SK-N-SH treated with all-trans-retinoic acid at 6 μM for 48 hours (cell line): ENCODE data around the gene TNFRSF1B.

Source experiments
- ATAC-seq: fragments of 200-7000 bp; cut with Tn5 transposase; 3 replicates; pipeline ENCODE4 v1.9.1; 2020; ENCODE audit warnings: mild to moderate bottlenecking, moderate library complexity
- ARNTL ChIP-seq: fragments of 450-650 bp; formaldehyde crosslinking; IDR thresholded peaks from 2 replicates; pipeline ENCODE4 v1.5.0; 2020; ENCODE audit warnings: low read depth, mild to moderate bottlenecking, moderate library complexity, borderline replicate concordance
- BACH2 ChIP-seq: fragments of 250-450 bp; sonication (Bioruptor Pico); IDR thresholded peaks from 2 replicates; pipeline ENCODE4 v1.9.0; 2021; ENCODE audit warnings: mild to moderate bottlenecking, borderline replicate concordance
- CSDC2 ChIP-seq: fragments of 250-450 bp; sonication (Bioruptor Pico); IDR thresholded peaks from 2 replicates; pipeline ENCODE4 v1.5.0; 2020; ENCODE audit warnings: mild to moderate bottlenecking, moderate library complexity
- ESRRG ChIP-seq: fragments of 250-450 bp; sonication (Bioruptor Pico); IDR thresholded peaks from 2 replicates; pipeline ENCODE4 v1.6.1; 2021; ENCODE audit warnings: mild to moderate bottlenecking
- GLIS3 ChIP-seq: fragments of 250-450 bp; sonication (Bioruptor Pico); IDR thresholded peaks from 2 replicates; pipeline ENCODE4 v1.5.0; 2020; ENCODE audit warnings: mild to moderate bottlenecking, moderate library complexity
- ISL1 ChIP-seq: fragments of 250-450 bp; sonication (Bioruptor Pico); IDR thresholded peaks from 2 replicates; pipeline ENCODE4 v2.1.2; 2022; ENCODE audit warnings: mild to moderate bottlenecking, moderate library complexity
- OSR1 ChIP-seq: fragments of 250-450 bp; sonication (Bioruptor Pico); IDR thresholded peaks from 2 replicates; pipeline ENCODE4 v1.8.0; 2022; ENCODE audit warnings: moderate library complexity, mild to moderate bottlenecking, inconsistent platforms
- PPARA ChIP-seq: fragments of 250-450 bp; sonication (Bioruptor Pico); IDR thresholded peaks from 2 replicates; pipeline ENCODE4 v1.5.0; 2020; ENCODE audit warnings: mild to moderate bottlenecking, borderline replicate concordance
- RARB ChIP-seq: fragments of 250-450 bp; sonication (Bioruptor Pico); IDR thresholded peaks from 2 replicates; pipeline ENCODE4 v1.8.0; 2021; ENCODE audit warnings: mild to moderate bottlenecking, moderate library complexity
- SNAI2 ChIP-seq: fragments of 250-450 bp; sonication (Bioruptor Pico); IDR thresholded peaks from 2 replicates; pipeline ENCODE4 v1.5.0; 2020; ENCODE audit warnings: mild to moderate bottlenecking, moderate library complexity
- TCF4 ChIP-seq: fragments of 250-450 bp; sonication (Bioruptor Pico); IDR thresholded peaks from 2 replicates; pipeline ENCODE4 v1.8.0; 2021; ENCODE audit warnings: mild to moderate bottlenecking, moderate library complexity, borderline replicate concordance
- ZC3H10 ChIP-seq: fragments of 250-450 bp; sonication (Bioruptor Pico); IDR thresholded peaks from 2 replicates; pipeline ENCODE4 v1.5.1; 2021; ENCODE audit warnings: mild to moderate bottlenecking, moderate library complexity
- ZFP3 ChIP-seq: fragments of 250-450 bp; sonication (Bioruptor Pico); IDR thresholded peaks from 2 replicates; pipeline ENCODE4 v1.5.0; 2020; ENCODE audit warnings: mild to moderate bottlenecking, moderate library complexity
- ZFP30 ChIP-seq: fragments of 450-650 bp; formaldehyde crosslinking; IDR thresholded peaks from 2 replicates; pipeline ENCODE4 v1.5.0; 2022; ENCODE audit warnings: mild to moderate bottlenecking, moderate library complexity
- ZNF565 ChIP-seq: fragments of 450-650 bp; formaldehyde crosslinking; conservative IDR thresholded peaks from 2 replicates; pipeline ENCODE4 v1.5.0; 2020; ENCODE audit warnings: low read depth, mild to moderate bottlenecking, moderate library complexity
- ZNF70 ChIP-seq: fragments of 450-650 bp; formaldehyde crosslinking; IDR thresholded peaks from 2 replicates; pipeline ENCODE4 v1.5.0; 2020; ENCODE audit warnings: mild to moderate bottlenecking, moderate library complexity
- ZNF8 ChIP-seq: fragments of 450-650 bp; formaldehyde crosslinking; IDR thresholded peaks from 2 replicates; pipeline ENCODE4 v1.5.0; 2020; ENCODE audit warnings: mild to moderate bottlenecking, moderate library complexity
- TF ChIP-seq, protein P1 (sequence below): fragments of 250-450 bp; sonication (Bioruptor Pico); IDR thresholded peaks from 2 replicates; pipeline ENCODE4 v1.5.1; 2020; ENCODE audit warnings: low read depth, mild to moderate bottlenecking, moderate library complexity
- TF ChIP-seq, protein P2 (sequence below): fragments of 250-450 bp; sonication (Bioruptor Pico); IDR thresholded peaks from 2 replicates; pipeline ENCODE4 v1.8.0; 2021; ENCODE audit warnings: low read depth, mild to moderate bottlenecking, moderate library complexity, borderline replicate concordance
- TF ChIP-seq, protein P3 (sequence below): fragments of 250-450 bp; sonication (Bioruptor Pico); IDR thresholded peaks from 2 replicates; pipeline ENCODE4 v1.5.0; 2020; ENCODE audit warnings: mild to moderate bottlenecking, moderate library complexity

TNFRSF1B gene

DNA sequence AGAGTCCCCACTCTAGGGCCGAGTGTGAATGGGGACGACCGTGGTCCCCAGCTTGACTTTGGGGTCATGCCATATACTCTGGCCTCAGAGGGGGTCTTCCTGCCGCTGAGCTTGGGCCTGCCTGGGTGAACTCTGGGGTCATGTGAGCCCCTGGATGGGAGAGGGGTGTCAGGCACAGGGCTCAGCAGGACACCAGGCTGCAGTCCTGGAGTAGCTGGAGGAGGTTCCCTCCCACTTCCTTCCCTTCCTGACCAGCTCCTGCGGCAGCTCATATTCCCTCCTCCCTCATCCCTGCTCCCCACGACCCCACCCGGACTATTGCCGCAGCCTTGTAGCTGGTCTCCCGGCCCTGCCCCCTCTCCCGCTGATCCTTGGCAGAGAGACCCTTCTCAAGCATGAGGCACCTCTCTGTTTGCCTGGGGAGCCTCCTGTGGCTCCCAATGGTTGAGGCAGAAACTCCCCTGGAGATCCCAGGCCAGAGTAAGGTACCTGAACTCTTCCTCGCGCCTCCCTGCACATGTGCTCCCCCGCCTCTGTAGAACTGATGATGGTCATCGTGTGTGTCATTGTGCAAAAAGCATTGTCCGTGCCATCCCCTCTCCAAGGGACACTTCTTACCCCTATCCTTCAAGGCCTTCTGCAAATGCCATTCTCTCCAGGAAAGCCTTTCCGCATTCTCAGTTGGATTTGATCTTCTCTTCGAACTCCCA is 1.8 kb downstream of the TNFRSF1B start:
- no peak for ATAC-seq
- TF ChIP-seq TCF4 (CRISPR knock-in tag): no peak
- no peak for TF ChIP-seq ZFP3 (CRISPR knock-in tag)
- TF ChIP-seq RARB: no peak
- TF ChIP-seq, protein P1, sequence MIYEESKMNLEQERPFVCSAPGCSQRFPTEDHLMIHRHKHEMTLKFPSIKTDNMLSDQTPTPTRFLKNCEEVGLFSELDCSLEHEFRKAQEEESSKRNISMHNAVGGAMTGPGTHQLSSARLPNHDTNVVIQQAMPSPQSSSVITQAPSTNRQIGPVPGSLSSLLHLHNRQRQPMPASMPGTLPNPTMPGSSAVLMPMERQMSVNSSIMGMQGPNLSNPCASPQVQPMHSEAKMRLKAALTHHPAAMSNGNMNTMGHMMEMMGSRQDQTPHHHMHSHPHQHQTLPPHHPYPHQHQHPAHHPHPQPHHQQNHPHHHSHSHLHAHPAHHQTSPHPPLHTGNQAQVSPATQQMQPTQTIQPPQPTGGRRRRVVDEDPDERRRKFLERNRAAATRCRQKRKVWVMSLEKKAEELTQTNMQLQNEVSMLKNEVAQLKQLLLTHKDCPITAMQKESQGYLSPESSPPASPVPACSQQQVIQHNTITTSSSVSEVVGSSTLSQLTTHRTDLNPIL (CRISPR knock-in tag): no peak
- TF ChIP-seq ISL1 (CRISPR knock-in tag): no peak
- no peak for TF ChIP-seq ARNTL (CRISPR knock-in tag)
- TF ChIP-seq OSR1 (CRISPR knock-in tag): no peak
- no peak for TF ChIP-seq GLIS3
- TF ChIP-seq PPARA (CRISPR knock-in tag): no peak
- no peak for TF ChIP-seq CSDC2 (CRISPR knock-in tag)

DNA sequence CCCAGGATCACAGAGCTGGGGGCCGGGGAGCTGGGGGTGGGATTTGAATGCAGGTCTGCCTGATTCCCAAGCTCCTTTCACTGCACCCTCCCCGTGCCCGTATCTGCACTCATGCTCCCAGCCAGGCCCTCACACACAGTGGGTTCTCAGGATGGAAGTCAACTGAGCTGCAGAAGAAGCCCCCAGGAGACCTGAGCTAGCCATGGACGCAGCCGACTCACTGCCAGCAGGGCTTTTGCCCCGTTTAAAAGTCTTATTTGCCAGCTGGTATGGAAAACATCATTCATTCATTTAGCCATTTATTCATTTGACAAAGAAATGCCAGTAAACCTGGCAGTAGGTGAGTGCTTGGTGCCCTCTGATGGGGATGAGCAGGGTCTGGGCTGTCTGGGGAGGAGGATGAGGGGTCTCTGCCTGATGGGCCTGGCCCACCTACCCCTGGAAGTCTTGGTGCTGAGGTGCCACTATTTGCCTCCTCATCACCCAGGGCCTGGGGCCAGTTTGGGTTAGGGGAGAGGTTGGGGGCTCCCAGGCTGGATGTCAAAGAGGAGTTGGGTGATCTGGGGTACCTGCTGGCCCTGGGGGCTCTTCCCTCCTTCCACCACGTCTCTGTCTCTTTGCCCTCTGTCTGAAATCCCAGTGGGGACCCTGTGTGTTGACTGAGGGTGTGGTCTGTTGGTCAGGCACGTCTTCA is 2.8 kb downstream of the TNFRSF1B start:
- TF ChIP-seq ZNF70 (CRISPR knock-in tag) (no peak), ZNF565 (CRISPR knock-in tag) (no peak), ESRRG (CRISPR knock-in tag) (no peak), PPARA (CRISPR knock-in tag) (no peak), ZNF8 (CRISPR knock-in tag) (no peak), GLIS3 (no peak), ZFP3 (CRISPR knock-in tag) (no peak), ARNTL (CRISPR knock-in tag) (no peak), SNAI2 (CRISPR knock-in tag) (no peak), ISL1 (CRISPR knock-in tag) (no peak), BACH2 (CRISPR knock-in tag) (no peak)
- TF ChIP-seq, protein P2, sequence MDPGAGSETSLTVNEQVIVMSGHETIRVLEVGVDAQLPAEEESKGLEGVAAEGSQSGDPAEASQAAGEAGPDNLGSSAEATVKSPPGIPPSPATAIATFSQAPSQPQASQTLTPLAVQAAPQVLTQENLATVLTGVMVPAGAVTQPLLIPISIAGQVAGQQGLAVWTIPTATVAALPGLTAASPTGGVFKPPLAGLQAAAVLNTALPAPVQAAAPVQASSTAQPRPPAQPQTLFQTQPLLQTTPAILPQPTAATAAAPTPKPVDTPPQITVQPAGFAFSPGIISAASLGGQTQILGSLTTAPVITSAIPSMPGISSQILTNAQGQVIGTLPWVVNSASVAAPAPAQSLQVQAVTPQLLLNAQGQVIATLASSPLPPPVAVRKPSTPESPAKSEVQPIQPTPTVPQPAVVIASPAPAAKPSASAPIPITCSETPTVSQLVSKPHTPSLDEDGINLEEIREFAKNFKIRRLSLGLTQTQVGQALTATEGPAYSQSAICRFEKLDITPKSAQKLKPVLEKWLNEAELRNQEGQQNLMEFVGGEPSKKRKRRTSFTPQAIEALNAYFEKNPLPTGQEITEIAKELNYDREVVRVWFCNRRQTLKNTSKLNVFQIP (CRISPR knock-in tag): no peak
- TF ChIP-seq, protein P3, sequence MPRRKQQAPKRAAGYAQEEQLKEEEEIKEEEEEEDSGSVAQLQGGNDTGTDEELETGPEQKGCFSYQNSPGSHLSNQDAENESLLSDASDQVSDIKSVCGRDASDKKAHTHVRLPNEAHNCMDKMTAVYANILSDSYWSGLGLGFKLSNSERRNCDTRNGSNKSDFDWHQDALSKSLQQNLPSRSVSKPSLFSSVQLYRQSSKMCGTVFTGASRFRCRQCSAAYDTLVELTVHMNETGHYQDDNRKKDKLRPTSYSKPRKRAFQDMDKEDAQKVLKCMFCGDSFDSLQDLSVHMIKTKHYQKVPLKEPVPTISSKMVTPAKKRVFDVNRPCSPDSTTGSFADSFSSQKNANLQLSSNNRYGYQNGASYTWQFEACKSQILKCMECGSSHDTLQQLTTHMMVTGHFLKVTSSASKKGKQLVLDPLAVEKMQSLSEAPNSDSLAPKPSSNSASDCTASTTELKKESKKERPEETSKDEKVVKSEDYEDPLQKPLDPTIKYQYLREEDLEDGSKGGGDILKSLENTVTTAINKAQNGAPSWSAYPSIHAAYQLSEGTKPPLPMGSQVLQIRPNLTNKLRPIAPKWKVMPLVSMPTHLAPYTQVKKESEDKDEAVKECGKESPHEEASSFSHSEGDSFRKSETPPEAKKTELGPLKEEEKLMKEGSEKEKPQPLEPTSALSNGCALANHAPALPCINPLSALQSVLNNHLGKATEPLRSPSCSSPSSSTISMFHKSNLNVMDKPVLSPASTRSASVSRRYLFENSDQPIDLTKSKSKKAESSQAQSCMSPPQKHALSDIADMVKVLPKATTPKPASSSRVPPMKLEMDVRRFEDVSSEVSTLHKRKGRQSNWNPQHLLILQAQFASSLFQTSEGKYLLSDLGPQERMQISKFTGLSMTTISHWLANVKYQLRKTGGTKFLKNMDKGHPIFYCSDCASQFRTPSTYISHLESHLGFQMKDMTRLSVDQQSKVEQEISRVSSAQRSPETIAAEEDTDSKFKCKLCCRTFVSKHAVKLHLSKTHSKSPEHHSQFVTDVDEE: no peak
- TF ChIP-seq, protein P1 (CRISPR knock-in tag): no peak
- ATAC-seq: no peak

DNA sequence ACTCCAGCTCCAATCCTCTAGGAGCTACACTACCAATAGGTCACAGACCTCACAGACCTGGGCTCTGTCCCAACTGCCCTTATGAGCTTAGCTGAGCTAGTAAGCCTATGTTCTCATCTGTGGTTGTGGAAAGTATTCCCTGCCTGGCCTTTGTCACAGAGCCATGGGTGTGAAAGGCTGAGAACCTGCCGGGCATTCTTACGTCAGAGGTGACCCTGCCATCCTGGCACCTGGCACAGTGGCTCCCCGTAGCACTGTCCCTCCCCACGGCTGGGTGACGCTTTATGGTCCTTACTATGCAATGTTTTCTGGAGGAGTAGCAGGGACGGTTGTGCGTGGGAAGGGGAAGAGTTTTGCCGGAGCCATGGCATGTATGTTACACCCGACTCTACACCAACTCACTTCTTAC is 3.5 kb downstream of the TNFRSF1B start:
- TF ChIP-seq ZFP30 (CRISPR knock-in tag) (no peak), PPARA (CRISPR knock-in tag) (no peak), ZNF8 (CRISPR knock-in tag) (no peak), ZNF565 (CRISPR knock-in tag) (no peak), BACH2 (CRISPR knock-in tag) (no peak), ISL1 (CRISPR knock-in tag) (no peak), TCF4 (CRISPR knock-in tag) (no peak), GLIS3 (no peak), SNAI2 (CRISPR knock-in tag) (no peak), ZC3H10 (no peak), ARNTL (CRISPR knock-in tag) (no peak), ZFP3 (CRISPR knock-in tag) (no peak), ZNF70 (CRISPR knock-in tag) (no peak), RARB (no peak)
- TF ChIP-seq, protein P1 (CRISPR knock-in tag): no peak
- TF ChIP-seq, protein P3: no peak
- no peak for ATAC-seq
